ENCODE data around the gene HELZ.
"Not testable (repeated sequence)": the region's sequence is repeated elsewhere in the genome, so short reads cannot be mapped to it uniquely, and the experiment has no call there.

The HELZ gene

DNA sequence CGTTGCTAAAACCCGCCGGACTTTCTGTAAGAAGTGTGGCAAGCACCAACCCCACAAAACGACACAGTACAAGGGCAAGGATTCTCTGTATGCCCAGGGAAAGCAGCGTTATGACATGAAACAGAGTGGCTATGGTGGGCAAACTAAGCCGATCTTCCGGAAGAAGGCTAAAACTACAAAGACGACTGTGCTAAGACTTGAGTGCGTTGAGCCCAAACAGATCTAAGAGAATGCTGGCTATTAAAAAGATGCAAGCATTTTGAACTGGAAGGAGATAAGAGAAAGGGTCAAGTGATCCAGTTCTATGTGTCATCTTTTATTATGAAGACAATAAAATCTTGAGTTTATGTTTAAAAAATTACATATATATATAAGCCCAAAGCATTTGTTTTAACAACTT, 20.3 kb downstream of the HELZ start:
- no peak for DNase-seq

DNA sequence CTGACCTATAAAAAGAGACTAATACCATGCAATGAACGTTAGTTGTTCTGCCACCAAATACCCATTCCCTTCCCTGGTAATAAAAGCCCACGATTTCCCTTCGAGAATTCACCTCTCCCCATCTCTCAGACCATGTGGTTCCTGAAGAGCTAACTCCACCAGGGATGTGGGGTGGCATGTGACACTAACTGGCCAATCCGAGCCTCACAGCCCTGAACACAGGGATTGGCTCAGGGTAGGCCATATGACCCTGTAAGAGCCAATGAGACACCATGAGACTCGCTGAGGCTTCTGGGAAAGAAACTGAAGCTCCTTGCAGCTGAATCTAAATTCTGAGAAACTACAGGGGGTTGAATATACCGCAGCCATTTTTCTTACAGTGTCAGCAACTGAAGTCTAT, 21.1 kb downstream of the HELZ start:
- peak; percentile 51 for DNase-seq

DNA sequence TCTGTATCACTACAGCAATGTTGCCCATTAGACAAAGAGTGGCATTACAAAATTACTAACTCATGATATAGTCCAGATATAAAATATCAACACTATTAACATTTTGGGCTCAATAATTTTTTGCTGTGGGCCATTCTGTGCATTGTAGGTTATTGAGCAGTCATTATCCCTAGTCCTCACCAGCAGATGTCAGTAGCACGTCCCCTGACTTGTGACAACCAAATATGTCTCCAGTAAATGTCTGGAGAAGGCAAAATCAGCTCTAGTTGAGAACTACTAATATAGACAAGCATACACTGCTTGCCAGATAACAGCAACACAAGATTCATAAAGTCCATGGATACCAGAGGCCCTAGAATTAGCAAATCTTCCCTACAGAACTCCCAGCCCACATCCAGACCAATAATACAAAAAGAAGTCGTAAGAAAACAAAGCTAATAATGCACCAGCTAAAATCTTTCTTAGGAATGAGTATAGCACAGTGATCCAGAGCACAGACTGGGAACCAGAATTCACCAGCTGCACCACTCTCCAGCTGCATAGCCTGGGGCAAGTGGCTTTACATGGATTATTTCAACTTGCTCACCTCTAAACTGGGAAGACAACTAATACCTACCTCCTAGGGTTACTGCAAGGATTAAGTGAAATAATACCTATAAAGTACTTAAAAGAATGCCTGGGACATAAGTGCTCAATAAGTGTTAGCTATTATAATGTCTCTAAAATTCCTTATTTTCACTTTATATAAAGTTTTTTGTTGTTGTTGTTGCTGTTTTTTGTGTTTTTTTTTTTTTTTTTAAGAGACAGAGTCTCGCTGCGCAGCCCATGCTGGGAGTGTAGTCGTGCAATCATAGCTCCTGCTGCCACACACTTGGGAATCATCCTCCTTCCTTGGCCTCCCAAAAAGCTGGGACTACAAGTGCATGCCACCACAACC, 23.7 kb downstream of the HELZ start:
- DNase-seq: peak; percentile 34

DNA sequence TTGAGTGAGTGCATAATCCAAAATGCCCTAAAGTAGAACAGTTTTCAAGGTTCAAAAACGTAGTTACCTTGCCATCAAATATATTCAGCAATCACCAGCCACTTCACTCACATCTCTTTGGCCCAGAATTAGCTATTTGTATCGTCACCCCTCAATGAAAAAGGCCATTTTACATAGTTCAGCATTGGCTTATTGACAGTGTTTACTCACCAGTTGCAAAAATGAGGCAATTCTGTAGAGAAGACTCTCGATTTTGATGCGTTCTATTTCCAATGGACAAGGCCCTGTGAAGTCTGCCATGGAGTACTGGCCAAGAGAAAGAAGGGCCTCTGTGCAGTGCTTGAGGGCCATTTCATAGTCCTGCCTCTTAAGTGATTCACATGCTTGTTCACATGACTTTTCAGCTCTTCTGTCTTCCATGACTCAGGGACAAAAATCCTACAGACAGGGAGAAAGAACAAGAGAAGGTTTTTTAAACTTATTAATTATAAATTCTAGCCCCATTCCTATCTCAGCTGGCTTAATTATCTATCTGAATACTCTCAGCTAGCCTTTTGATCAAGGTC, 26.5 kb downstream of the HELZ start:
- DNase-seq: no peak

DNA sequence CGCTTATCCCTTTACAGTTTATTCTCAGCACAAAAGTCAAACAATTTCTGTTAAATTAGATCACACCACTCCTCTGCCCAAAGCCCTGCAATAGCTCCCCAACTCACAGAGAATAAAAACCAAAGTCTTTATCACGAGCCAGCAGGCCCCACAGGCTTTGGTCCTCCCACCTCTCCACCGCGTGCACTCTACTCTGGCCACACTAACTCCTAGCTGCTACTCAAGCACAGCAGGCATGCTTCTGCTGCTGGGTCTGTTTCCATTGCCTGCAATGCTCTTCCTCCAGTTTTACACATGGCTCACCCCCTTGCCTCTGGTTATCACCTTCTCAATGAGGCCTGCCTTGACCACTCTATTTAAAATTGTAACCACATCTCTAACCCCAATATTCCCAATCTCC, 27.6 kb downstream of the HELZ start:
- no peak for DNase-seq

DNA sequence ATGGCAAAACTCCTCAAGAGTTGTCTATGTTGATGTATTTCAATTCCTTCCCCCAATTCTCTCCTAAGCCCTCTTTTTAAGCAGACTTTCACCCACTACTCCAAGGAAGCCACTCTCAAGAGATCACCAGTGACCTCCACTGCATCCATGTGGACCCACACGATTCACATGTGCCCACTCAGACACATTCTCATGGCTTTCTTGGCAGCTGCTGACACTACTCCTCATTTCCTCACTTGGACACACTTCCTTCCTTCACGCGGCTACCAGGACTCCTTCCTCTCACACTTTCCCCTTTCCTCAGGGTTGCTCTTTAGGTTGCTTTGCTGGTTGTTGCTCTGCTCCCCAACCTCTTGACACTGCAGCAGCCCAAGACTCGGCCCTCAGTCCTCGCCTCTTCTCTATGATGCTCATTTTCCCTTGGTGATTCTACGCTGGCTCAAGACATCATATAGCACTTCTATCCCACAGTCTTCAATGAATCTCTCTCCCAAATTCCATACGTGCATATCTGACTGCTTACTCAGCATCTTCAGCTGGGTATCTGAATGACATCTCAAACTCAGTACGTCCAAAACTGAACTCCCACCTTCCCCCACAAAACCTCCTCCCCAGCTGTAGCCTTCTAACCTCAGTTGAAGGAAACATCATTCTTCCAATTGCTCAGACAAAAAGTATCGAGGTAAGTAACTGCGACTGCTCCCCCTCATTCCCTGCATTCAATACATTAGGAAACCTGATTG, 28.2 kb downstream of the HELZ start:
- DNase-seq: no peak

DNA sequence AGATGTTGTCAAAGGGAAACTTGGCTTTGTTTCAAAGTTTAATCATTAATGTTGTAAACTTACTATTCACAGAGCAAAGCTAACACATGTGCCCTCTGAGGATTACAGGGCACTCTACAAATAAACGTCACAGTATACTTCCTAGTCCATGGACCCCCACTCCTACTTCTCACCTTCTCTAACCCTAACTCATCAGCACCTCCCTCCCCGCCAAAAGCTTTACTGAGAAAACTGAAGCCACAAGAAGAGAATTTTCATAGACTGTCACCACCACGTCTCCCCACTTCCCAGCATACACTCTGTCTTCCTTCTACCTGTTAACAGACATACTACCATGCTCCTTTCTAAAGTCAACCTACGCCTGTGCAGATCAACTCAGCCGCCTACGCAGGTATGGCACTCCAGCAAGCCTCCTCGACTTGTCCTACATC, 29.0 kb downstream of the HELZ start:
- no peak for DNase-seq

DNA sequence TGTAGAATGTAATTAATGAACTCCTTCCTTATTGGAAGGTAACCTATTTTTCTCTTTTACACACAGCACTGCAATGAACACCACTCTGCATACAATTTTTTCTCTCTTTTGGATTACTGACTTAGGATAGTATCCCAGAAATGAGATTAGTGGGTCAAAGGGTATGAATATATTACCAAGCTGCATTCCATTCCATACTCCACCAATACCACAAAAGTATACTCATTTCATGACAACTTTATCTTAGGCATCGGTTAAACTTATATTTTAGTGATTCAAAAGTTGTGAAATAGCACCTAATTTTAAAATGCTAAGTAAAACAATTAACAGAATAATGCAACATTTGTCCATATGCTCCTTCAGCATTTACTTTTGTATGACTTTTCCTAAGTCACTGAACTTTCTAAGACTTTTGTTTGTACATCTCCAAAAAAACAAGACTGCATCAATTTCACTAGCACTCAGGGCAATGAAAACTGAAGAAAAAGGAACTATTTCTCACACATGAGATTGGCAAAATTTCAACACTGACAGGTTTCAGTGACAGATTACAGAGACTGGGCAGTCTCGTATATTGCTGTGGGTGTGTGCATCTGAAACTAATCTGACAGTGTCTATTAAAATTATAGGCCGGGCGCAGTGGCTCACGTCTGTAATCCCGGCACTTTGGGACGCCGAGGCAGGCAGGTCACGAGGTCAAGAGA, 32.1 kb downstream of the HELZ start:
- DNase-seq: no peak

DNA sequence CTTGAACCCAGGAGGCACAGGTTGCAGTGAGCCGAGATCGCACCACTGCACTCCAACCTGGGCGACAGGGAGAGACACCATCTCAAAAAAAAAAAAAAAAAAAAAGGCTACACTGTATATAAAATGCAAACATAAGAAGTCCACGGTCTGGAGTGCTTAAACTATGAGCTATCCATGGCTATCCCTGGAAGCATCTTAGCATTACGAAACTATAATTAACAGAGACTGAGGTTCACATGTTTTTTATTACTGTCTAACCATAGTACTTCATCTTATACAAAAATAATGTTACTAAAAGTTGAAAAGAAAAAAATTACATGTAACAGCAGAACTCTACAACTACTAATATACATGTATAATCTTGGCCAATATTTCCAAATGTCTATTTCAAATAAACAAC, 32.8 kb downstream of the HELZ start:
- DNase-seq: no peak

DNA sequence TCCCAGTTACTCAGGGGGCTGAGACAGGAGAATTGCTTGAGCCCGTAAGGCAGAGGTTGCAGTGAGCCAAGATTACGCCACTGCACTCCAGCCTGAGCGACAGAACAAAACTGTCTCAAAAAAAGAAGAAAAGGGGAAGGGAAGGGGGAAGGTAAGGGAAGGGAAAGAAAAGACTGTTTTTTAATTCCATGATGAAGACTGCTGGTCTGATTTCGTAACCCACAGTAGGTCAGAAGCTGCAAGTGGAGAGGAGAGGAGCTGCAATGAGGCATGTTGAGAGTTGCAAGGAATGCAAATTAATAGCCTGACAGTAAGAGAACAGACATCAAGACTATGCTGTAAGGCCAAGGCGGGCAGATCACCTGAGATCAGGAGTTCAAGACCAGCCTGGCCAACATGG, 33.3 kb downstream of the HELZ start:
- no peak for DNase-seq

DNA sequence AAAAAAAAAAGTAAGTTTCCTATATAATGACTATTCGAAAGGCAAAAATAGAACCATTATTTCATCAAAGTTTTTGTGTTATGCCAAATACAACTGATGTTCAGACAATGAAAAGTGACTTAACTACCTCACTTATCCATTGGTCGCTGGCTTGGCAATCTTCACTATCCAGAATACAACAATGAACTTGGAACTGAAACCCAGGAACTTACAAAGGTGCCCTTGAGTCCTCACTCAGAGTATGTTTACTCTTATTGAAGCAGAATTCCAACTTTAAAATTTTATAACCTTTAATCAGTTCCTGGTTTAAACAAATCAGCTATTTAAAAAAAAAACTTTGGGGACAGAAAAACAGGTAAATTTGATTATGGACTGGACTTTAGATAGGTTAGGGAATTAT, 34.1 kb downstream of the HELZ start:
- DNase-seq: no peak

DNA sequence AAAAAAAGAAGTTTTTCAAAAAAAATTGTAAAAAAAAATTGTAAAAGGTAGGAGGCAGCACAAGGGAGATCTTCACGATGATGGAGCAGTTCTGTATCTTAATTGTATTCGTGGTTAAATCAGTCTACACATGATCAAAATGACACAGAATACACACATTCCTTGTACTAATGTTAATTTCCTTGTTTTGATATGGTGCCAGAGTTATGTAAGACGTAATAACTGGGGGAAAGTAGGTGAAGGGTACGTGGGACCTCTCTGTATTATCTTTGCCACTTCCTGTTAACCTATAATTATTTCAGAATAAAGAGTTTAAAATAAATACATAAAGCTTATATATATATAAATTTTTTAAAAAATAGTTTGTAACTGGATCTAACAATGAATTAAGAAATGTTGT, 36.8 kb downstream of the HELZ start:
- no peak for DNase-seq

DNA sequence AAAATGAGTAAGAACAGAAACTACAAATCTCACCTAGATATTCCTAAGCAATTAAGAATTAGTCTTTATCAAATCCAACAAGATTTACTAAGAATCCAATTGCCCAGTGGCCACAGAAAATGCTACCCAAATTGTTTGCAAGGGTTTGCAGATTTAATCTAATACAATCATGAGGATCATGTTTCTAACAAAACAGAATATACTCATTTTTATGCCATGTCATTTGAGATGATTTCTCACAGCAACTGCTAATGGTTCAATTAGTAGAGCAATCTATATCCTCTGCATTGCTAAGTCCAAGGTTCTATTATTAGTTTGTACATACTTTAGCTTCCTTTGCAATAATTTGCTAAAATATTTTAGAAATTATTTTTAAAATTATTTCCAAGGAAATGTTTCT, 41.2 kb downstream of the HELZ start:
- no peak for DNase-seq

DNA sequence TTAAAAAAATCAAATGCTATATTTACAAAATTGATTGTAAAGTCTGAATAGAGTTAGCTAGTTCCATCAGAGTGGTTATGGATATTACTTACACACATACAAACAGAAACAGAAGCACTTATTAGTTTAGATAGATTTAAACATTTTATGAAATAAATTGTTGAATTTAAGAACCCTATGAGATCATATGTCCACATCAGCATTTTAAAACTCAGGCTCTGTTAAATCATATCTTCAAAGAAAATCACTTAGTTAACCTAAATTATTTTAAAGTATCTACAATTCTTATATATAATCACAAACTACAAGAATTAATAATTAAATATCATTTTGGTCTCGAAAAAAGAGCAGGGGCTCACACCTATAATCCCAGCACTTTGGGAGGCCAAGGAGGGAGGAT, 42.5 kb downstream of the HELZ start:
- DNase-seq: no peak

DNA sequence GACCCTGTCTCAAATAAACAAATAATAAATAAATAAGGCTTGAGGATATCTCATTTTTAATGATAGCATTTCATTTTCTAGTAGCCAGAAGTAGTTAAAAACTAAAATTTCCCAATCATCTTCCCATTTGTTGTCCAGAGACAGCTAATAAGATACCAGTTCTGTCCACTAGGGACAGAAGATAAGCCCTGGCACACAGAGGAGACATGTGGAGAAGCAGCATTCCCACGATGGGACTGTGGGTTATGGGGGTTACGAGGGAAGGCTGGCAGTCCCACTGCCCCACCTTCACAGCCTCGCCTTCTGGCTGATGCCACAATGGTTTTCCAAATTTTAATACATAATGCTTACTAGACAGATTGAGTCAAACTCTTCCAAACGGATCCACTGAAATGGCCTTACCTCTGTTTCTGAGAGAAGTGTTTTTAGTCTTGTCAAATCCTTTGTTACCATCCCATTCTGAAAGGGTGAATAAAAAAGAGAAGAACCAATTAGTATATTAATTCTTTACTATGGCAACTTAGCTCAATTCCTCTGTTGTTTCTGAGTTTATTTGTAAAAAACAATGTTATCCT, 44.2 kb downstream of the HELZ start:
- DNase-seq: peak; percentile 12

DNA sequence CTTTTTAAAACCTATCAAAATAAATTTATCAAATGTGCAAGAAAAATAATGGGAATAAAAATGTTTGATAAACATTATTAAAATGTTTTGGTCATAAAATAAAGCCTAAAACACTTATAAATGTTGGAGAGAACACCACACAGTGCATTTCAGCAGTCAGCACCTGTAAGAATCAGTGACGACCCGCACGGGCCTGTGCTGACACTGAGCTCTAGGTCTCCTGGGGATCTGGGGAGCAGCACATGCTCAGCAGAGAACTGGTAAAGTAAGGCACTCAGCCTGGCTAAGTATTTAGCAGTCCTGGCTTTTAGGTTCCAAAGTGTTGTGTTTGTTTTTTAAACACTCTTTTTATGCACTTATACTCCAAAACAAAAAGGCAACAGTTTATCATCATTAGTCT, 46.9 kb downstream of the HELZ start:
- DNase-seq: peak; percentile 68

DNA sequence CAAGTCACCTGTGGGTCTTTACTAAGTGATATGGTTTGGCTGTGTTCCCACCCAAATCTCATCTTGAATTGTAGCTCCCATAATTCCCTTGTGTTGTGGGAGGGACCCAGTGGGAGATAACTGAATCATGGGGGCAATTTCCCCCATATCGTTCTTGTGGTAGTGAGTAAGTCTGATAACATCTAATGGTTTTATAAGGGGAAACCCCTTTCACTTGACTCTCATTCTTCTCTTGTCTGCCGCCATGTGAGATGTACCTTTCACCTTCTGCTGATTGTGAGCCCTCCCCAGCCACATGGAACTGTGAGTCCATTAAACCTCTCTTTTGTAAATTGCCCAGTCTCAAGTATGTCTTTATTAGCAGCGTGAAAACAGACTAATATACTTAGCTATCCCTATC, 48.0 kb downstream of the HELZ start:
- DNase-seq: not testable (repeated sequence)

DNA sequence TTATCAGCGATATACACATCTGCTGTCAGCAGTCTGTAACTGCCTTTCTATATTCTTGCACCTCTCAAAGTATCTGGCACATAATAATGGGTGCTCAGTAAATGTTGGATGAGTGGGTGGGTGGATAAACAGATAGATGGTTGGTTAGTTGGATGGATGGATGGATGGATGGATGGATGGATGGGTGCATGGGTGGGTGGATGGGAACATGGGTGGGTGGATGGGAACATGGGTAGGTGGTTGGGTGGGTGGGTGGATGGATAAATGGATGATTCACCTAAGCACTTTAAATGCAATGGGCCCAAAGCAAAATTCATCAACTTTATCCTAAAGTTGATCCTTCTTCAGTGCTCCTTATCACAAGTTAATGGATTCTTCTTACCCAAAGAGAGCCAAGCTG, 48.6 kb downstream of the HELZ start:
- no peak for DNase-seq

DNA sequence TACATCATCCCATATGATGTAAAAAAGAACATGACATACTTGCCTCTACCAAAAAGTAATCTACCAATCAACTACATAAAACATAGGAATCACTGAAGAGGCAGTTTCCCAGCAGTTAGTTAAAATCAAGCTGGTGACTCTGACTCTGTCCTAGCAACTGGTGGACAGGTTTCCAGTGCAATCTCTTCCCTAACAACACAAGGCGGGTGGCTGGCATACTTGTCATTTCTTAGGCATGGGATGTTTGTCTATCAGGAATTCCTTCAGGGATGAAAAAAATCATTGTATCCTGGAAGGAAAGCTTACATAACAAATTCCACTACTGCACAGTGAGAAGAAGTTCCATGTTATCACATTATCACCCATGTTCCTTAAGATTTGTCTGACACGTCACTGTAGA, 50.9 kb downstream of the HELZ start:
- DNase-seq: no peak

DNA sequence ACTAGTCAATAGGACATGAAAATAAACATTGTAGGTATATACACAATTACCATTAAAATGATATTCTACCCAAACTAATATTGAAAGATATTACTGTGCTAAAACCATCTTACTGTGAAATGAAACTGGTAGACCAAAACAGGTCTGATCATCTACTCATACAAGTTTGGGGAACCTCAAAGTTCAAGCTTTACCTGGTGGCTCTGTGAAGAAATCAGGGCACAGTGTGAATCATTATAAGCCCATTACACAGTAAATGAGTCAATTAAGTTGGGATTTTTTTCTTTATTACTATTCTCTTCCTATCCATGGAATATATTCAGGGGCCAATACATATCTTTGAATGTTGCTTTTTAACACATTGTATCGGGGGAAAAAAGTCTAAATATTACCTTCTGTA, 57.1 kb downstream of the HELZ start:
- DNase-seq: no peak

DNA sequence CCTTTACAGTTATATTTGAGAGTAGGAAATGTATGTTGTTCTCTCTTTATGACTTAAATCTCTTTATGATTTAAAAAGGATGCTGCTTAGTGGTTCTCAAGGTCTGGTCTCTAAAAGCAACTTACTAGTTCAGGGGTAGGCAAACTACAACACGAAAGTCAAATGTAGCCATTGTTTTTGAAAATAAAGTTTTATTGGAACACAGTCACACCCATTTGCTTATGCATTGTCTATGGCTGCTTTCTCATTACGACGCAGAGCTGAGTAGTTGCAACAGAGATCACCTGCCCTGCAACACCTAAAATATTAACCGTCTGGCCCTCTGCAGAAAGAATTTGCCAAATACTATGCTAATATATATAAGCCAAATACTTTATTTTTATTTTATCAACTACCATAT, 58.2 kb downstream of the HELZ start:
- DNase-seq: no peak

DNA sequence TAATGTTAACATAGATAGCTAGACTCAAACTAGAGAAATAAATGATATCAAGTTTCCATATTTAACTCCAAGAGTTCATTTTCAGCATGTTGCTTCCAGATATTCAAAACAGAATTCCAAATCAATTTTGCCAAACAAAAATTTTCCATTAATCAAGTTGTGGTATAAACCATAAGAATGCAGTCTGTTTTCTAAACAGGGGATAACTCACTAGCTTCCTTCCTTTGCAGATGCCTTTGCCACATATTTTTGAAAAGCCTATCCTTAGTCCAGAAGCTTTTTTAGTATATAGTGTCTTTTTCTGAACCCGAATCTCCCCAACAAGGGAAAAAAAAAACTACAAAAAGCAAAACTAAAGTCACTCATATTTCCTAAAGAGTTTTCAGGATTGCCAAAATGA, 61.5 kb downstream of the HELZ start:
- DNase-seq: no peak

DNA sequence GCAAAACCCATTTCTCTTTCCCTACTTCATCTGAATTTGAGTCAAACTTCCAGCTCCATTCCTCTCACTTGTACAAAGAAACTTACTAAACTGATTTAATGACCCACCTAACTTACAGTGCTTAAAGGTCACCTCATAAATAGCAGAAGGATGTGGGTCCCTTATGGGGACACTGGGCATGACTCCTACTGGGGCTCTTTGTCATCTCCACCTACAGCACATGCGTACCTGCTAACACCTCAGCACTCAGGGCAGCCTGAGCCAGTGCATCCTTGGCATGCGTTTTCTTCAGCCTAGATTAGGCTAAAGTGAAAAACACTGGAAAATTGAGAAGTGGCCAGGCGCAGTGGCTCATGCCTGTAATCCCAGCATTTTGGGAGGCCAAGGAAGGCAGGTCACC, 63.2 kb downstream of the HELZ start:
- DNase-seq: no peak
